22Rv1 (cell line): ENCODE results near the gene NCOR2.

Source experiments
- H3K27ac ChIP-seq: fragments of 450-650 bp; 2 replicates; pipeline ENCODE4 v1.5.1; 2017
- ZFX ChIP-seq: fragments of 450-650 bp; IDR thresholded peaks from 2 replicates; pipeline ENCODE4 v1.6.1; 2017; ENCODE audit warnings: antibody characterized with exemption, borderline replicate concordance
- TF ChIP-seq, protein P1 (sequence below): fragments of 450-650 bp; IDR thresholded peaks from 2 replicates; pipeline ENCODE4 v1.5.1; 2017; ENCODE audit warnings: mild to moderate bottlenecking

Gene NCOR2

DNA sequence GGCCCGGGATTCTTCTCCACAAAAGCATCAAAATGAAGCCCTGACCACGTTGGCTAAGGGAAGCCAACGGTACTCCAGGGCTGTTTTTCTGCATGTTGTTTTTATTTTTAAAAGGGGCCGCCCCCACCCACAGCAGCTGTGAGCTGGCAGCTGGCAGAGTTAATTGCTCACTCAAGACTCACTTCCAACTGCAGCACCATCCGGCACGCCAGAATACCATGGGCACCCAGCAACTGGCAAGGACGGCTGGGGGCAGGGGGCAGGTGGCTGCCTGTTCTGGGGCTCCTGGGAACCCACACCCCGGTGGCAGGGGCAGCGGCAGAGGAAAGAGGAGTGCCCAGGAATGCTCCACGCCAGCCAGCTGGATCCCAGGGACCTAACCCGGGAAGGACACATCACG is 44.3 kb downstream of the NCOR2 start:
- TF ChIP-seq, protein P1, sequence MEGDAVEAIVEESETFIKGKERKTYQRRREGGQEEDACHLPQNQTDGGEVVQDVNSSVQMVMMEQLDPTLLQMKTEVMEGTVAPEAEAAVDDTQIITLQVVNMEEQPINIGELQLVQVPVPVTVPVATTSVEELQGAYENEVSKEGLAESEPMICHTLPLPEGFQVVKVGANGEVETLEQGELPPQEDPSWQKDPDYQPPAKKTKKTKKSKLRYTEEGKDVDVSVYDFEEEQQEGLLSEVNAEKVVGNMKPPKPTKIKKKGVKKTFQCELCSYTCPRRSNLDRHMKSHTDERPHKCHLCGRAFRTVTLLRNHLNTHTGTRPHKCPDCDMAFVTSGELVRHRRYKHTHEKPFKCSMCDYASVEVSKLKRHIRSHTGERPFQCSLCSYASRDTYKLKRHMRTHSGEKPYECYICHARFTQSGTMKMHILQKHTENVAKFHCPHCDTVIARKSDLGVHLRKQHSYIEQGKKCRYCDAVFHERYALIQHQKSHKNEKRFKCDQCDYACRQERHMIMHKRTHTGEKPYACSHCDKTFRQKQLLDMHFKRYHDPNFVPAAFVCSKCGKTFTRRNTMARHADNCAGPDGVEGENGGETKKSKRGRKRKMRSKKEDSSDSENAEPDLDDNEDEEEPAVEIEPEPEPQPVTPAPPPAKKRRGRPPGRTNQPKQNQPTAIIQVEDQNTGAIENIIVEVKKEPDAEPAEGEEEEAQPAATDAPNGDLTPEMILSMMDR, result no peak
- no peak for TF ChIP-seq ZFX
- H3K27ac ChIP-seq, result no peak overlapping the region

DNA sequence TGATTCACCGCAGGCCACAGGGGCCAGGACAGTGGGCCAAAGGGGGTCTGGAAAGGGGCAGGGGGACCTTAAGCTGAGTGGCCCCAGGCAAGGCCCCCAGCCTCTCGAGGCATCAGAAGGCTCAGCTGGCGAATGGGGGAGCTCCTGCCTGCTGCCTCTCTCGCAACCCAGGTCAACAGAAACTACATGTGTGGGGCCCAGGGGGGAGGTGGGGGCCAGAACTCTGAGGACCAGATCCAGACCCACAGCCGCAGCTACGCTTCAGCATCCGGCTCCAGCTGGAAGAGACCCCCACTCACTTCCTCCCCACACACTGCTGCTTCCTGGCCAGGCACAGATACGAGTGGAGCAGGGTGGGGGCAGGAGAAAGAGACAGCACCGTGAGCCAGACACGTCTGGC is 46.5 kb downstream of the NCOR2 start:
- peak overlapping the region; percentile 100 for H3K27ac ChIP-seq
- TF ChIP-seq ZFX, result no peak
- TF ChIP-seq, protein P1, result no peak

DNA sequence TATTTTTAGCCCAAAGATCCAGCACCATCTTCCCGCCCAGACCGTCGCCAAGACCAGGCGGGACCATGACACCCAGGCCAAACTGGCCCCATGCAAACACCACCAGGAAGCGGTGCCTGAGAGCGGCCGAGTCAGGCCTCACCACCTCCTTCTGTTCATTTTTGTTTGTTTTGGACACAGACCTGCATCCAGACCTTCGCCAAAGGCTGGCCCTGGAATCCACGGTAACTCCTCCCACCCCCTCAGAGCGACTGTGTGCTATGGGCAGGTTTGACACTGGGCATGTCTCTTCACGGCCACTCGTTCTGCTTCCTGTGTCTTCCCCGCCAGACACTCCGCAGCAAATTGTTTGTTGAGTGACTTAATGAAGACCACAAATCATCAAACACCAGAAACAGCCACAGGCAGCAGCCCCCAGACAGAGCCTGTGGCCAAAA is 47.1 kb downstream of the NCOR2 start:
- TF ChIP-seq, protein P1, result no peak
- H3K27ac ChIP-seq, result peak overlapping the region; percentile 100

DNA sequence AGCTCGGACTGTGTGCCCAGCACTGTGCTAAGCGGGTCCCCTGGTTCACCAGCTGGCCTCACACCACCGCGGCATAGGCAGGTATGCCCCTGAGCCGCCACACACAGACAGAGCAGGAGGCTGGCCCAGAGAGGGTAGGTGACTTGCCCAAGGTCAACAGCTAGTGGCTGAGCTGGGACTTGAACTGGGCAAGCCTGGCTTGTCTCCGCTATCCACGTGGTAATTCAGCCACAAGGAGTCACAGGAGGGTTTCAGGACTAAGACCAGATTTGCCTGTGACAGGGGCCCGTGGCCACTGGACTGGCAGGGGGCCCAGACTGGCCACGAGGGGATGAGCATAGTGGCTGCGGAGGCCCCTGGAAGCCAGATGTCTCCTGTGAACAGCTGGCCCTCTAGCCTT is 47.7 kb downstream of the NCOR2 start:
- no peak for TF ChIP-seq ZFX
- peak overlapping the region; percentile 100 for H3K27ac ChIP-seq

DNA sequence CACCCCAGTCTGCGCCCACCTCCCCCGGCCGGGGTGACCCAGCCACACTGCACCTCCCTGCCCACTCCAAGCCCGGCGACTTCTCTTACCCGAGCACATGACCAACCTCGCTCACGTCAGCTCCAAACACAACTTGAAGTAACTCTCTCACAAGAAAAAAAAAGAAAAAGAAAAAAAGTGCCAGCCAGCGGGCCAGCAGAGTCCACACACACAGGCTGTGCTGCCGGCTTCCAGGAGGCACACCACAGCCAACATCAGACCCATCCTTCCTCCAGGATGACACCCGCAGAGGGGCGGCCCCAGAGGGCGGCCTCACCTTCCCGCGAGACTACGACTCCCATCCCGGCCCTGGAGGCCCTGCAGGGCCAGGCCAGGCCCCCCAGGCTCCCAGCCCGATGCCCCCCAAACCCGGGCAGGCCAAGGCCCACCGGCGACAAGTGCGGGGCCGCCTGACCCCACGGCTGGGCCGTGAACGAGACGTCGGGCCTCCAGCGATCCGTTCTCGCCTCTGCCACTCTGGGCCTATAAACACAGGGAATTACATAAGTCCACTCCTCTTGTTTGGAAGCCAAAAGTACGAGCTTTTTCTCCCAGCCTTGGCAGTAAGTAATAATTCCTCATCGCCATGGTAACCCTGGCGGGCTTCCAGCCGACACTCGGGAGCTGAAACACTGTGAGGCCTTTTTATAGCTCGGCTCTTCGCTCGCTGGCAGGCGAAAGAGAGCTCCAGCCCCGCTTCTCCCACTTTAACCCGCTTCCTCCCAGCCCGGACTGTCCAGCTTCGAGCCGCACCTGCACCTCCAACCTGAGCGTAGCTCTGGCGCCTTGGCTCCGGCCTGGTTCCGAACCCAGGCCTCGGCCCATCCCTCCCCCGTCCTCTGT is 49.1 kb downstream of the NCOR2 start:
- TF ChIP-seq ZFX, result no peak
- TF ChIP-seq, protein P1, result no peak
- peak overlapping the region; percentile 100 for H3K27ac ChIP-seq
